Upper lobe of left lung (tissue), 6 donors: Measurements from ENCODE around the gene DAZAP1. TPM values are rescaled to one million over a fixed set of nuclear protein-coding genes. Genes with fewer than 3 reads are reported as not detected.

Source experiments
- ATAC-seq, 2 donors: fragments of 200-7000 bp; cut with Tn5 transposase; one replicate each; pipeline ENCODE4 v1.9.1; 2022; ENCODE audit warnings: mild to moderate bottlenecking in 2 of 2, moderate library complexity in 2 of 2; ENCODE audit not compliant: low FRiP score in 2 of 2
- DNase-seq, 2 donors: peaks; one replicate each; pipeline ENCODE4 v3.0.0-alpha.2; 2019 to 2020
- H3K27ac ChIP-seq, 4 donors: fragments of 200-600 bp; sonication (generic); one replicate each; pipeline ENCODE4 v1.5.1; 2016 to 2019
- H3K27me3 ChIP-seq, 4 donors: fragments of 200-600 bp; sonication (generic); one replicate each; pipeline ENCODE4 v1.5.1; 2017 to 2019
- H3K36me3 ChIP-seq, 4 donors: fragments of 200-600 bp; sonication (generic); one replicate each; pipeline ENCODE4 v1.5.1; 2016 to 2019
- H3K4me1 ChIP-seq, 4 donors: fragments of 200-600 bp; sonication (generic); one replicate each; pipeline ENCODE4 v1.5.1; 2018 to 2019
- H3K4me3 ChIP-seq, 4 donors: fragments of 200-600 bp; sonication (generic); one replicate each; pipeline ENCODE4 v1.5.1; 2017 to 2019; ENCODE audit warnings: mild to moderate bottlenecking in 2 of 4, moderate library complexity in 1 of 4
- H3K9me3 ChIP-seq, 4 donors: fragments of 200-600 bp; sonication (generic); one replicate each; pipeline ENCODE4 v1.5.1; 2018 to 2019
- EP300 ChIP-seq, 4 donors: sonication (generic); formaldehyde crosslinking; IDR thresholded peaks; one replicate each; pipeline ENCODE4 v1.5.1; 2017; ENCODE audit warnings: antibody characterized with exemption in 4 of 4, control low read depth in 2 of 4
- POLR2A ChIP-seq, 4 donors: fragments of 450-650 bp; IDR thresholded peaks; one replicate each; pipeline ENCODE4 v1.5.1; 2016 to 2017; ENCODE audit warnings: antibody characterized with exemption in 4 of 4, mild to moderate bottlenecking in 2 of 4
- POLR2AphosphoS5 ChIP-seq, 2 donors: sonication (generic); formaldehyde crosslinking; IDR thresholded peaks; one replicate each; pipeline ENCODE4 v1.5.1; 2017; ENCODE audit warnings: antibody characterized with exemption in 2 of 2
- WGBS, 2 donors: methylation state at CpG; one replicate each; pipeline ENCODE4 v1.1.5; 2017 to 2018; 5-methylcytosine and 5-hydroxymethylcytosine counted together
- total RNA-seq, 6 donors: library from RNA; depleted of rRNA in 4 of 6; stranded (reverse); fragments of >200 nt in 4 of 6; gene quantifications; one replicate each; pipeline versions ENCODE4 v1.1.0 to v1.2.1, GENCODE V29; 2016 to 2021
- TF ChIP-seq, protein P1 (sequence below), 6 experiments: fragments of 450-650 bp in 4 of 6; fragments of 200-600 bp in 2 of 6; sonication (generic) in 2 of 6; IDR thresholded peaks; one replicate each; pipeline ENCODE4 v1.5.1; 2016 to 2019; ENCODE audit warnings: antibody characterized with exemption in 6 of 6
- donor health status: DM: no; HTN: no; CAD: no; lungs with moderate emphysema.
- donor health status: DM: no; HTN: yes; CAD: no; lungs with severe emphysema.

Gene DAZAP1
- total RNA-seq, 6 donors from 2014 or later: 38.9 to 107 (median 78.7) TPM

DNA sequence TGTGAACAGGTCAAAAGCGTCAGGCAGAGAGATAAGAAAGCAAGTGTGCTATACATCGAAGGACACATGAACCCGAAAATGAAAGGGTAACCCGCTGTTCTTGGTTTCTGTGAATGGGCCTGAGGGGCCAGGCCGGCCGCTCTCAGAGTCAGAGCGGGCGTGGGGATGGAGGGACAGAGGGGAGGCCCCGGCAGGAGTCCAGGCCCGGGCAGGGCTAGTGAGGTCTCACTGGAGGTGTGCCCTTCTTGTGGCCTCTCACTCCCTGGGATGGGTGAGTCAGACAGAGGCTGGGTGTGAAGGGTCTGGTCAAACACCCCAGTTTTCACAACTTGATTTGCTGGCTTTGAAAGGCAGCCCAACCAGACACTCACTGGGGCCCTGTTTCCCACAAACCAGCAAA lies 41.1 kb upstream of the DAZAP1 start:
- ATAC-seq (no peak), DNase-seq (no peak)
- TF ChIP-seq POLR2AphosphoS5 (IDR thresholded peaks at IDR 0.05) (no peak), POLR2A (IDR thresholded peaks at IDR 0.05) (no peak), EP300 (IDR thresholded peaks at IDR 0.05) (no peak)
- TF ChIP-seq, protein P1, sequence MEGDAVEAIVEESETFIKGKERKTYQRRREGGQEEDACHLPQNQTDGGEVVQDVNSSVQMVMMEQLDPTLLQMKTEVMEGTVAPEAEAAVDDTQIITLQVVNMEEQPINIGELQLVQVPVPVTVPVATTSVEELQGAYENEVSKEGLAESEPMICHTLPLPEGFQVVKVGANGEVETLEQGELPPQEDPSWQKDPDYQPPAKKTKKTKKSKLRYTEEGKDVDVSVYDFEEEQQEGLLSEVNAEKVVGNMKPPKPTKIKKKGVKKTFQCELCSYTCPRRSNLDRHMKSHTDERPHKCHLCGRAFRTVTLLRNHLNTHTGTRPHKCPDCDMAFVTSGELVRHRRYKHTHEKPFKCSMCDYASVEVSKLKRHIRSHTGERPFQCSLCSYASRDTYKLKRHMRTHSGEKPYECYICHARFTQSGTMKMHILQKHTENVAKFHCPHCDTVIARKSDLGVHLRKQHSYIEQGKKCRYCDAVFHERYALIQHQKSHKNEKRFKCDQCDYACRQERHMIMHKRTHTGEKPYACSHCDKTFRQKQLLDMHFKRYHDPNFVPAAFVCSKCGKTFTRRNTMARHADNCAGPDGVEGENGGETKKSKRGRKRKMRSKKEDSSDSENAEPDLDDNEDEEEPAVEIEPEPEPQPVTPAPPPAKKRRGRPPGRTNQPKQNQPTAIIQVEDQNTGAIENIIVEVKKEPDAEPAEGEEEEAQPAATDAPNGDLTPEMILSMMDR (IDR thresholded peaks at IDR 0.05): no peak
- 93 to 95% methylated on average over 10 of the region's 10 CpGs for WGBS, 2 donors
- Histone ChIP-seq H3K4me3 (no peak overlapping the region), H3K27me3 (no peaks in the 10 kb centered on the region), H3K4me1 (peaks cover 0 to 22% (median 16%) of the 10 kb centered on the region in 4 donors), H3K9me3 (no peaks in the 10 kb centered on the region), H3K27ac (no peak overlapping the region), H3K36me3 (peaks cover 7 to 92% (median 55%) of the 10 kb centered on the region in 4 donors)

- Histone ChIP-seq H3K4me1 (peaks cover 0 to 14% (median 7%) of the 10 kb centered on the region in 4 donors), H3K9me3 (no peaks in the 10 kb centered on the region), H3K4me3 (no peak overlapping the region), H3K36me3 (peaks cover 7 to 92% (median 55%) of the 10 kb centered on the region in 4 donors), H3K27me3 (no peaks in the 10 kb centered on the region), H3K27ac (no peak overlapping the region)
- DNase-seq (no peak), ATAC-seq (peak in 1 of 2 donors; percentile 30)
- 72 to 80% methylated on average over 22 to 33 of the region's 35 CpGs for WGBS, 2 donors
- TF ChIP-seq POLR2AphosphoS5 (IDR thresholded peaks at IDR 0.05) (no peak), POLR2A (IDR thresholded peaks at IDR 0.05) (no peak), EP300 (IDR thresholded peaks at IDR 0.05) (no peak)
- TF ChIP-seq, protein P1 (IDR thresholded peaks at IDR 0.05): no peak
These were observed 40.2 kb upstream of the DAZAP1 start for GRCh38 chr19:1366899-1367870.

- no peaks in the 10 kb centered on the region for H3K27me3 ChIP-seq
- peaks cover 0 to 5% (median 2%) of the 10 kb centered on the region in 4 donors for H3K4me1 ChIP-seq
- no peak overlapping the region for H3K4me3 ChIP-seq
- ATAC-seq (no peak), DNase-seq (no peak)
- H3K36me3 ChIP-seq: peaks cover 7 to 92% (median 61%) of the 10 kb centered on the region in 4 donors
- 92 to 98% methylated on average over 12 to 17 of the region's 18 CpGs for WGBS, 2 donors
- H3K9me3 ChIP-seq: no peaks in the 10 kb centered on the region
- TF ChIP-seq, protein P1 (IDR thresholded peaks at IDR 0.05): no peak
- TF ChIP-seq EP300 (IDR thresholded peaks at IDR 0.05): no peak
- no peak for TF ChIP-seq POLR2A (IDR thresholded peaks at IDR 0.05)
- no peak for TF ChIP-seq POLR2AphosphoS5 (IDR thresholded peaks at IDR 0.05)
- H3K27ac ChIP-seq: no peak overlapping the region
These were observed 38.1 kb upstream of the DAZAP1 start for GRCh38 chr19:1369214-1369805.

DNA sequence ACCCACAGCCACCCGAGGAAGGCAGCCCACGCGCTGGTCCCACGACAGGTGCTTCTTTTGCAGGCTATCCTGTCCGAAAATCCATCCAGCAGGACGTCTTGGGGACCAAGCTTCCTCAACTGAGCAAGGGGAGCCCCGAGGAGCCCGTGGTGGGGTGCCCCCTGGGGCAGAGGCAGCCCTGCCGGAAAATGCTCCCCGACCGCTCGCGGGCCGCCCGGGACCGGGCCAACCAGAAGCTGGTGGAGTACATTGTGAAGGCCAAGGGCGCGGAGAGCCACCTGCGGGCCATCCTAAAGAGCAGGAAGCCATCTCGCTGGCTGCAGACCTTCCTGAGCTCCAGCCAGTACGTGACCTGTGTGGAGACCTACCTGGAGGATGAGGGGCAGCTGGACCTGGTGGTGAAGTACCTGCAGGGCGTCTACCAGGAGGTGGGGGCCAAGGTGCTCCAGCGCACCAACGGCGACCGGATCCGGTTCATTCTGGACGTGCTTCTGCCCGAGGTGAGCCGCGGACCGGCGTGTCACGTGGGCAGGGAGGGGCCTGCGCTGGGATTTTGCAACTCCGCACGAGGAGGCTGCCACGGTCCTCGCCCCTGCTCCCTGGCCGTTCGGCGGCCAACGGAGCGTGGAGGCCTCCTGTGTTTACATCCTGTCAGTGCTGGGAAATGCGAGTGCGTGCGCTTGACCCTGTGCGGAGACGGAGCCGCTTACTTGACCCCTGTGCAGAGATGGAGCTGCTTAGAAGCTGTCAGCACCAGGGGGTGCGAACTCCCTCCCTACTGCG lies 36.6 kb upstream of the DAZAP1 start:
- Histone ChIP-seq H3K27me3 (no peaks in the 10 kb centered on the region), H3K9me3 (no peaks in the 10 kb centered on the region), H3K36me3 (peaks cover 7 to 86% (median 59%) of the 10 kb centered on the region in 4 donors), H3K27ac (no peak overlapping the region), H3K4me3 (no peak overlapping the region), H3K4me1 (peaks cover 0 to 5% (median 0%) of the 10 kb centered on the region in 4 donors)
- TF ChIP-seq POLR2AphosphoS5 (IDR thresholded peaks at IDR 0.05) (no peak), EP300 (IDR thresholded peaks at IDR 0.05) (no peak), POLR2A (IDR thresholded peaks at IDR 0.05) (no peak)
- TF ChIP-seq, protein P1 (IDR thresholded peaks at IDR 0.05): no peak
- ATAC-seq (no peak), DNase-seq (peak in 1 of 2 donors; percentile 82)
- 91 to 96% methylated on average over 34 to 43 of the region's 52 CpGs for WGBS, 2 donors
